Cardiac fibroblast (primary cell): Measurements from ENCODE around the gene PTBP3.
A peak's percentile ranks its signal among the peaks of the same experiment; 100 is the strongest.

Source experiments
- DNase-seq, 2 donors: peaks; one replicate each; pipeline versions ENCODE4 v3.0.0 to v3.0.0-alpha.2; 2010; ENCODE audit warnings: low read depth in 2 of 2
- H3K4me3 ChIP-seq, 2 donors: replicated peaks in 1 of 2; 1 replicate in 1 of 2; 2 replicates in 1 of 2; pipeline ENCODE4 v1.5.1; 2011; ENCODE audit warnings: low read depth in 2 of 2, low read length in 2 of 2, mild to moderate bottlenecking in 2 of 2, moderate library complexity in 1 of 2
- CTCF ChIP-seq: IDR thresholded peaks from one replicate; pipeline ENCODE4 v1.5.1; 2011; ENCODE audit warnings: low read depth, mild to moderate bottlenecking, low read length, inconsistent platforms

PTBP3 gene

GRCh38 chr9:112233769-112234168, 99.7 kb downstream of the PTBP3 start:
- peak; percentile 85 to 95 for DNase-seq
- no peak for TF ChIP-seq CTCF

GRCh38 chr9:112232233-112232632, 101.2 kb downstream of the PTBP3 start:
- TF ChIP-seq CTCF: no peak
- no peak overlapping the region for H3K4me3 ChIP-seq
- no peak for DNase-seq

More at GRCh38 chr9:112233769-112234168, 99.7 kb downstream of the PTBP3 start:
- H3K4me3 ChIP-seq: no peak overlapping the region

DNA sequence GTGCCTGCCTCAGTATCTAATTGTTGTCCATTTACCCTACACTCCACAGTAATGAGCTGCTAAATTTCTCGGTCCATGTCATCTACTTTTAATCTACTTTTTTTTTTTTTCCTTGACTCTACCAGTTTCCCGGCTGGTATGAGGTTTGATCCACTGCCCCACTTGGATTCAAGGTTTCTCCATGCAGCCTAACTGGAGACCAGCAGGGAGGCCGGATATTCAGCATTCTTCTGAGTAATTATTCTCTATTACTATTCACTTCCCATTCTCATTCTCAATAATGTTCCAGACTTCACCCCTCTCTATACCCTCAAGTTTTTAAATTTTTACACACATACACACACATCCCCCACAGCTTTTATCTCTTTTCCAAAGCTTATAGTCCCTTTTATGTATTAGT, 107.3 kb downstream of the PTBP3 start:
- no peak for TF ChIP-seq CTCF
- H3K4me3 ChIP-seq: no peak overlapping the region
- no peak for DNase-seq

GRCh38 chr9:112224401-112225289, 108.8 kb downstream of the PTBP3 start:
- DNase-seq: peak; percentile 15 to 81
- TF ChIP-seq CTCF: no peak

GRCh38 chr9:112218908-112219307, 114.5 kb downstream of the PTBP3 start:
- no peak for TF ChIP-seq CTCF
- H3K4me3 ChIP-seq: no peak overlapping the region
- no peak for DNase-seq

More at GRCh38 chr9:112224401-112225289, 108.8 kb downstream of the PTBP3 start:
- no peak overlapping the region for H3K4me3 ChIP-seq

DNA sequence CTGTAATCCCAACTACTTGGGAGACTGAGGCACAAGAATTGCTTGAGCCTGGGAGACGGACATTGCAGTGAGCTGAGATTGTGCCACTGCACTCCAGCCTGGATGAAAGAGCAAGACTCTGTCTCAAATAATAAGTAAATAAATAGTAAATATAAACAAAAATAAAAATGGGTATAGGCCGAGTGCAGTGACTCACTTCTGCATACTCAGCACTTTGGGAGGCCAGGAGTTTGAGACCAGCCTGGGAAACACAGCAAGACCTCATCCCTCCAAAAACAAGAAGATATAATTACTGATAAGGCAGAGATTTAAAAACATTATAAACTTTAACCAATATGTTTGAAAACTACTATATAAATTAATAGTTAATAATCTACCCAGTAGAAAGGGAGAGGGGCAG, 120.5 kb downstream of the PTBP3 start:
- DNase-seq: no peak
- TF ChIP-seq CTCF: no peak
- H3K4me3 ChIP-seq: no peak overlapping the region

DNA sequence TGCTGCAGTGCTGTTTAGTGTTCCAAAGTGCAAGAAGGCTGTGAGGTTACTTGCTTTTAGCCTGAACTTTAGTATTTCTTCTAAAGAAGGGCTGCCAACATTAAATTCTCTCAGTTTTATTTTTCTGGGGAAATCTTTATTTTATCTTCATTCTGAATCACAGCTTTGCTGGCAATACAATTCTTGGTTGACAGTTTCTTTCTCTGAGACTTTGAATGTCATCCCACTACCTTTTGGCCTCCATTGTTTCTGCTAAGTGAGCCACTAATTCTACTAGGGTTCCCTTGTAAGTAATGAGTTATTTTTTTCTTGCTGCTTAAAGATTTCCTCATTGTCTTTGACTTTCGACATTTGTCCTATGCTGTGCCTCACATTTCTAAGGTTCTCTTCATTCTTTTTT, 126.0 kb downstream of the PTBP3 start:
- DNase-seq: no peak
- TF ChIP-seq CTCF: no peak
- no peak overlapping the region for H3K4me3 ChIP-seq
